ENCODE results near the gene GATB.
"Not testable (repeated sequence)": the region's sequence is repeated elsewhere in the genome, so short reads cannot be mapped to it uniquely, and the experiment has no call there.

Gene GATB

DNA sequence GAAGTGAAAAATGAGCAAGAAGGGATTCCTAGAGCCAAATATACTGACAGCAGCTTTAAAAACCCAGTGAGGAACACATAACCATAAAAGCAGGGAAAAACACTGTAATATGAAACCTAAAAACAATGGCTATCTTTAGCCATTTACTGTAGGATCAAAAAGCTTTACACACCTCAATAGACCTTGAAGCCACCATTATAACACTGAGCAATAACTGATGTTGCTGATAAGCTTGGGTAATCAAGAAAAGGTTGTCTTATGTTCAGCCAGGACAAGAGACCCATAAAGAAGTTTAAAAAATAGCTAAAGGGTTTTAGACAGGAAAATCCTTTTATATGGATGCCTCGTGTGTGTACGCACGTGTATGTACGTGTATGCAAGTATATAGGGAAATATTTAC is 16.9 kb downstream of the GATB start:
- in situ Hi-C loops (cut with MboI; ENCODE audit: low sequenced_read_pairs, unreplicated experiment) = no loop called here
- no peak for DNase-seq (ENCODE audit: low spot score)
- TF ChIP-seq, protein P1, sequence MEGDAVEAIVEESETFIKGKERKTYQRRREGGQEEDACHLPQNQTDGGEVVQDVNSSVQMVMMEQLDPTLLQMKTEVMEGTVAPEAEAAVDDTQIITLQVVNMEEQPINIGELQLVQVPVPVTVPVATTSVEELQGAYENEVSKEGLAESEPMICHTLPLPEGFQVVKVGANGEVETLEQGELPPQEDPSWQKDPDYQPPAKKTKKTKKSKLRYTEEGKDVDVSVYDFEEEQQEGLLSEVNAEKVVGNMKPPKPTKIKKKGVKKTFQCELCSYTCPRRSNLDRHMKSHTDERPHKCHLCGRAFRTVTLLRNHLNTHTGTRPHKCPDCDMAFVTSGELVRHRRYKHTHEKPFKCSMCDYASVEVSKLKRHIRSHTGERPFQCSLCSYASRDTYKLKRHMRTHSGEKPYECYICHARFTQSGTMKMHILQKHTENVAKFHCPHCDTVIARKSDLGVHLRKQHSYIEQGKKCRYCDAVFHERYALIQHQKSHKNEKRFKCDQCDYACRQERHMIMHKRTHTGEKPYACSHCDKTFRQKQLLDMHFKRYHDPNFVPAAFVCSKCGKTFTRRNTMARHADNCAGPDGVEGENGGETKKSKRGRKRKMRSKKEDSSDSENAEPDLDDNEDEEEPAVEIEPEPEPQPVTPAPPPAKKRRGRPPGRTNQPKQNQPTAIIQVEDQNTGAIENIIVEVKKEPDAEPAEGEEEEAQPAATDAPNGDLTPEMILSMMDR (IDR thresholded peaks at IDR 0.05; ENCODE audit: borderline replicate concordance, control extremely low read depth, extremely low read depth, insufficient read depth, missing control alignments) = no peak

DNA sequence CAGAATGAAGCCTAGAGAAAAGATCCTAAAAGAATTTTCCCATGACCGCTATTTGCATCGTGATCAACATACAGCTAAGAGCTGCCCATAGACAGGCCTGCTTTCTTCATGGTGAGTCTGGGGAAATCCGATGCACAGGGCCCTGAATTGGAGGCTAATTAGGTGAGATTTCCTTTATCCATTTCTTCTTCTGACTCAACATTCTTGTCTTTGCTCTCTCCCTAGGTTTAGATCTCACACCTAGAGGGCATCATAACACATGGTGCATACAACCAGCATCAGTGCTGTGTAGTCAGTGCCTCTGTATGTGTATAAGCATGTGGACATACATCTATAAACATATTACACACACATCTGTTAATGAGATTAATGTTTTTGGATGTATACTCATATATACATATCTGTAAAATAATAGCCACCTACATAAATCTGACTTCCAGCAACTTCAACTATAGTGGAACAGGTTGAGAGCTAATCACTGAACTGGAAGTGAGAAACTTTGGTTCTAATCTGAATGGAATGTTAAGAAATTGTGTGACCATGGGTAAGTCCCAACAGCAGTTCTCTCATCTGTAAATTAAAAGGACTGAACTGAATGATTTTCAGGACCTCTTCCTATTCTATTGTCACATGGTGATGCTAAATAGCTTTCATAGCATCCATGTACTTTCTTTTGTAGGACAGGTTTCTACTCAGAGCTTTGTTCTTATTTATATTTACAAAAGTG is 17.5 kb downstream of the GATB start:
- in situ Hi-C loops (cut with MboI; ENCODE audit: low sequenced_read_pairs, unreplicated experiment) = no loop called here
- TF ChIP-seq, protein P1 (IDR thresholded peaks at IDR 0.05; ENCODE audit: borderline replicate concordance, control extremely low read depth, extremely low read depth, insufficient read depth, missing control alignments) = no peak

DNA sequence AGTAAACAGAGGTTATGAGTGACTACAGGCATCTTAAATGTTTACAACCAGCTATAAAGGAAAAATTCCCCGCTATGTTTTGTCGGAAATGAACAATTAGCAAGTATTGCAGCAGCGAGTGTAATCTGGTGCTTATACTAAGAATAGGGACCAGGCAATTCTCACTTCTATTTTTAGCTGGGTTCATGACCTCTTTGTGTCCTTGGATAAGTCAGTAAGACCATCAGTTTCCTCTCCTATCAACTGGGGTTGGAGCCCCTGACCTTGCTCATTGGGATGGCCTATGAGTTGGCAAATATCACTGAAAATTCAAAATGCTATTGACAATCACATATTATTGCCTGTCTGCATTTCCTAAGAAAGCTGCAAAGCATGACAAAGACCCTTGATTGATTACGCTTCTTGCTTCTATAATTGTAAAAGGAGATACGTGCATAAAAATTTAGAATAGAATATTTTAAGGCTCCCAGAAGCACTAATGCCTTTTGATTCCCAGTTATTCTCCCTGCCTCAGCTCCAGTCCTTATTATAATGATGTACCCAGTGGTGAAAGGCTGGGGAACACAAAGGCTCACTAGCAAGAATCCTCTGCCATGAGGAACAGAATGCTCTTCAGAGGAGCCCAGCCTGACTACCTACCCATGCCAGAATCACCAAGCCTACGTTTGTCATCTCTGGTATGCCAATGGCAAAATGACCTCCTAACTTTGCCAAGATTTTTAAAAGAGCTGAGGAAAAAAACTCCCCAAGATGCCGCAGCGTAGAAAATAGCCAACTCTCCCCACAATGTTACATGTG is 21.9 kb downstream of the GATB start:
- in situ Hi-C loops (cut with MboI; ENCODE audit: low sequenced_read_pairs, unreplicated experiment) = no loop called here
- TF ChIP-seq, protein P1 (IDR thresholded peaks at IDR 0.05; ENCODE audit: borderline replicate concordance, control extremely low read depth, extremely low read depth, insufficient read depth, missing control alignments) = no peak
- no peak for DNase-seq (ENCODE audit: low spot score)

More for the DNA sequence above, 17.5 kb downstream of the GATB start:
- peak; percentile 45 for DNase-seq (ENCODE audit: low spot score)

DNA sequence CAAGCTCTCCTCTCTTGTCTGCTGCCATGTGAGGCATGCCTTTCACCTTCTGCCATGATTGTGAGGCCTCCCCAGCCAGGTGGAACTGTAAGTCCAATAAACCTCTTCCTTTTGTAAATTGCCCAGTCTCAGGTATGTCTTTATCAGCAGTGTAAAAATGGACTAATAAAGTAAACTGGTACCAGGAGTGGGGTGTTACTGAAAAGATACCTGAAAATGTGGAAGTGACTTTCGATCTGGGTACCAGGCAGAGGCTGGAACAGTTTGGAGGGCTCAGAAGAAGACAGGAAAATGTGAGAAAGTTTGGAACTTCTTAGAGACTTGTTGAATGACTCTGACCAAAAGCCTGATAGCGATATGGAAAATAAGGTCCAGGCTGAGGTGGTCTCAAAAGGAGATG is 24.0 kb downstream of the GATB start:
- DNase-seq (ENCODE audit: low spot score); in situ Hi-C loops (cut with MboI; ENCODE audit: low sequenced_read_pairs, unreplicated experiment): not testable (repeated sequence)

DNA sequence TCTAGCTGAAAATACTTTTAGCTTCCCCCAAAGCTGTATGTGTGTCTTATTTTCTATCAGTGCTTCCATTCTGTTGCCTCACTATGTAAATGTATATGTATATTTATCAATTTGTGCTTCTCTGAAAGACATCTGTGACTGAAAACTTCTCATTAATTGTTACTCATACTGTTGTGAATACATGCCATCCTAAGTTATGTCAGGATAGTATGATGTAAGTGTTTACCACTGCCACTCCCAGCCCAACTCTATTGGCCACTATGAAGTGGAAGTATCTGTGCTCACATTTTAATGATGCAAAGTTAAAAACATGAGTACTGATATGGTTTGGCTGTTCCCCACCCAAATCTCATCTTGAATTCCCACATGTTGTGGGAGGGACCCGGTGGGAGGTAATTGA is 24.4 kb downstream of the GATB start:
- DNase-seq (ENCODE audit: low spot score) = no peak
- in situ Hi-C loops (cut with MboI; ENCODE audit: low sequenced_read_pairs, unreplicated experiment) = no loop called here
- TF ChIP-seq, protein P1 (IDR thresholded peaks at IDR 0.05; ENCODE audit: borderline replicate concordance, control extremely low read depth, extremely low read depth, insufficient read depth, missing control alignments) = no peak

DNA sequence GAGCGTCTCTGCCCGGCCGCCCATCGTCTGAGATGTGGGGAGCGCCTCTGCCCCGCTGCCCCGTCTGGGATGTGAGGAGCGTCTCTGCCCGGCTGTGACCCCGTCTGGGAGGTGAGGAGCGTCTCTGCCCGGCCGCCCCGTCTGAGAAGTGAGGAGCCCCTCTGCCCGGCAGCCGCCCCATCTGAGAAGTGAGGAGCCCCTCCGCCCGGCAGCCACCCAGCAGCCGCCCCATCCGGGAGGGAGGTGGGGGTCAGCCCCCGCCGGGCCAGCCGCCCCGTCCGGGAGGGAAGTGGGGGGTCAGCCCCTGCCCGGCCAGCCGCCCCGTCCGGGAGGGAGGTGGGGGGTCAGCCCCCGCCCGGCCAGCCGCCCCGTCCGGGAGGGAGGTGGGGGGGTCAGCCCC is 29.1 kb downstream of the GATB start:
- DNase-seq (ENCODE audit: low spot score); in situ Hi-C loops (cut with MboI; ENCODE audit: low sequenced_read_pairs, unreplicated experiment): not testable (repeated sequence)

DNA sequence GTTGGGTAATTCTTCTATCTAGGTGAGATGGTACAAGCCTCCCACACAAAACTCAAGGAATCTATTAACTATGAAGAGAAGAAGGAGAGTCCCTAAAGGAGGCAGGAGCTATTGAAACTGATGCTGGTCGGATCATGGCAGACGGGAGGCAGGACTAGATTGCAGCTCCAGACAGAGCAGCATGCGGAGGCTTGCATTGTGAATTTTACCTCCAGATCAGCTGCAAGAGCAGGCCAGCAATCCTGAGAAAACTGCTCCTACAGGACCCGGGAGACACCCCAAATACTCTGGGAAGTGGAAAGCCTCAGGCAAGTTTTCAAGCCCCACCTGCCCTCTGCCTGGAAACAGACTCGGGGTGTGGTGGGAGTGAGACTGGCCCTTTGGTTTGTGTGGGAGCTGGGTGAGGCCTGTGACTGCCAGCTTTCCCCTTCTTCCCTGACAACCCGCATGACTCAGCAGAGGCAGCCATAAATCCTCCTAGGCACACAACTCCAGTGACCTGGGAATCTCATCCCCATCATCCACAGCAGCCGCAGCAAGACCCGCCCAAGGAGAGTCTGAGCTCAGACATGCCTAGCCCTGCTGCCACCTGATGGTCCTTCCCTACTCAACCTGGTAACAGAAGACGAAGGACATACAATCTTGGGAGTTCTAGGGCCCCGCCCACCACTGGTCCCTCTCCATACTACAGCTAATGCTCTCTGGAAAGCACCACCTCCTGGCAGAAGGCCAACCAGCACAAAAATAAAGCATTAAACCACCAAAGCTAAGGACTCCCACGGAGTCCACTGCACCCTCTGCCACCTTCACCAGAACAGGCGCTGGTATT is 30.9 kb downstream of the GATB start:
- TF ChIP-seq, protein P1 (IDR thresholded peaks at IDR 0.05; ENCODE audit: borderline replicate concordance, control extremely low read depth, extremely low read depth, insufficient read depth, missing control alignments) = no peak
- in situ Hi-C loops (cut with MboI; ENCODE audit: low sequenced_read_pairs, unreplicated experiment) = no loop called here
- no peak for DNase-seq (ENCODE audit: low spot score)
